ENCODE measurements around the gene TPO. TPM values are rescaled to one million over a fixed set of nuclear protein-coding genes. Genes with fewer than 3 reads are reported as not detected.

TPO gene
- total RNA-seq, 3 donors from 2014 or later = 1.3 to 5.7 (median 2.3) TPM

DNA sequence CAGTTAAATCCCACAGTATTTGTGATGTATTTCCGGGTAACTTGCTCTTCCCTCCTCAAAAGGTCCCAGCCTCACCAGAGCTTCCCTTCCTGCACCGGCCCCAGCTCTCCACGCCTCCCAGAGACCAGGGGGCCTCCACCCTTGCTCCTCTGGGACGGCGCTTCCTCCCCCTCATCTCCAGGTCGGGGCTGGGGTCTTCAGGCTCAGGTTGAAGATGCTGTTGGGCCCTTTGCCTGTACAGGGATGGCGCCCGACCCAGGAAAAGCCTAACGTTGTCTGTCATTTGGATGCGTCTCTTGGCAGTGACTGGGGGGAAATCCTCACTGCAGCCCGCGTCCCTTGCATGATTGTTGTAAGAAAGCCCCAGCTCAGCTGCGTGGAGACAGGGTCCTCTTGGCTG lies 126.7 kb downstream of the TPO start:
- Histone ChIP-seq H3K4me1 (ENCODE audit: low read depth) (no peaks in the 10 kb centered on the region), H3K4me3 (no peak overlapping the region), H3K9me3 (no peaks in the 10 kb centered on the region), H3K36me3 (ENCODE audit: low read depth) (no peaks in the 10 kb centered on the region)
- intact Hi-C loops (cut with DNase I, micrococcal nuclease) = loop anchor here in 1 of 2 donors (10.0 kb wide), 1 partner anchor 685 kb away; no protein-coding TSS in a partner anchor
- no peak for TF ChIP-seq CTCF (IDR thresholded peaks at IDR 0.05)
- ATAC-seq (no peak), DNase-seq (no peak)

- Histone ChIP-seq H3K36me3 (ENCODE audit: low read depth) (no peaks in the 10 kb centered on the region), H3K4me1 (ENCODE audit: low read depth) (no peaks in the 10 kb centered on the region), H3K9me3 (no peaks in the 10 kb centered on the region), H3K4me3 (no peak overlapping the region)
- DNase-seq (no peak), ATAC-seq (no peak)
- intact Hi-C loops (cut with DNase I, micrococcal nuclease) = loop anchor here in 1 of 2 donors (10.0 kb wide), 1 partner anchor 686 kb away; no protein-coding TSS in a partner anchor
- no peak for TF ChIP-seq CTCF (IDR thresholded peaks at IDR 0.05)
Measured at GRCh38 chr2:1540481-1540880, 127.2 kb downstream of the TPO start.

GRCh38 chr2:1541040-1541439 lies 127.8 kb downstream of the TPO start:
- H3K4me3 ChIP-seq = no peak overlapping the region
- DNase-seq (no peak), ATAC-seq (no peak)
- H3K9me3 ChIP-seq = no peaks in the 10 kb centered on the region
- intact Hi-C loops (cut with DNase I, micrococcal nuclease) = loop anchor here in 1 of 2 donors (10.0 kb wide), 1 partner anchor 686 kb away; no protein-coding TSS in a partner anchor
- no peak for TF ChIP-seq CTCF (IDR thresholded peaks at IDR 0.05)
- no peaks in the 10 kb centered on the region for H3K4me1 ChIP-seq (ENCODE audit: low read depth)
- no peaks in the 10 kb centered on the region for H3K36me3 ChIP-seq (ENCODE audit: low read depth)

GRCh38 chr2:1541819-1542475 lies 128.7 kb downstream of the TPO start:
- ATAC-seq = no peak
- H3K4me1 ChIP-seq (ENCODE audit: low read depth) = no peaks in the 10 kb centered on the region
- H3K4me3 ChIP-seq = no peak overlapping the region
- TF ChIP-seq CTCF (IDR thresholded peaks at IDR 0.05) = no peak
- intact Hi-C loops (cut with DNase I, micrococcal nuclease) = loop anchor here in 1 of 2 donors (10.0 kb wide), 1 partner anchor 687 kb away; no protein-coding TSS in a partner anchor
- no peak for DNase-seq
- H3K36me3 ChIP-seq (ENCODE audit: low read depth) = no peaks in the 10 kb centered on the region
- H3K9me3 ChIP-seq = no peaks in the 10 kb centered on the region

- Histone ChIP-seq H3K4me3 (no peak overlapping the region), H3K9me3 (no peaks in the 10 kb centered on the region), H3K4me1 (ENCODE audit: low read depth) (no peaks in the 10 kb centered on the region), H3K36me3 (ENCODE audit: low read depth) (no peaks in the 10 kb centered on the region)
- no peak for TF ChIP-seq CTCF (IDR thresholded peaks at IDR 0.05)
- intact Hi-C loops (cut with DNase I, micrococcal nuclease) = loop anchor here in 1 of 2 donors (10.0 kb wide), 1 partner anchor 688 kb away; no protein-coding TSS in a partner anchor
- DNase-seq (no peak), ATAC-seq (no peak)
Measured at GRCh38 chr2:1542971-1543370, 129.7 kb downstream of the TPO start.

Data from mucosa of descending colon (tissue), 3 donors.